DMS53 (cell line): ENCODE results near the gene NEMP2.

Experiments used
- DNase-seq: peaks from one replicate; lab custom pipeline; 2025; lab: John Stamatoyannopoulos, UW

The NEMP2 gene

DNA sequence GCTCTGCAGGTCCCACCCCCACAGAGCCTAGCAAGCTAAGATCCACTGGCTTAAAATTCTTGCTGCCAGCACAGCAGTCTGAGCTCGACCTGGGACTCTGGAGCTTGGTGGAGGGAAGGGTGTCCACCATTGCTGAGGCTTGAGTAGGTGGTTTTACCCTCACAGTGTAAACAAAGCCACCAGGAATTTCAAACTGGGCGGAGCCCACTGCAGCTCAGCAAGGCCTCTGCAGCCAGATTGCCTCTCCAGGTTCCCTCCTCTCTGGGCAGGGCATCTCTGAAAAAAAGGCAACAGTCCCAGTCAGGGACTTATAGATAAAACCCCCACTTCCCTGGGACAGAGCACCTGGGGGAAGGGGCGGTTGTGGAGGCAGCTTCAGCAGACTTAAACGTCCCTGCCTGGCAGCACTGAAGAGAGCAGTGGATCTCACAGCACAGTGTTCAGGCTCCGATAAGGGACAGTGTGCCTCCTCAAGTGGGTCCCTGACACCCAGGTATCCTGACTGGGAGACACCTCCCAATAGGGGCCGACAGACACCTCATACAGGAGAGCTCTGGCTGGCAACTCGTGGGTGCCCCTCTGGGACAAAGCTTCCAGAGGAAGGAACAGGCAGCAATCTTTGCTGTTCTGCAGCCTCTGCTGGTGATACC is 20.0 kb upstream of the NEMP2 start:
- no peak for DNase-seq

- DNase-seq = no peak
Observed at GRCh38 chr2:190553254-190553653, 18.7 kb upstream of the NEMP2 start.

DNA sequence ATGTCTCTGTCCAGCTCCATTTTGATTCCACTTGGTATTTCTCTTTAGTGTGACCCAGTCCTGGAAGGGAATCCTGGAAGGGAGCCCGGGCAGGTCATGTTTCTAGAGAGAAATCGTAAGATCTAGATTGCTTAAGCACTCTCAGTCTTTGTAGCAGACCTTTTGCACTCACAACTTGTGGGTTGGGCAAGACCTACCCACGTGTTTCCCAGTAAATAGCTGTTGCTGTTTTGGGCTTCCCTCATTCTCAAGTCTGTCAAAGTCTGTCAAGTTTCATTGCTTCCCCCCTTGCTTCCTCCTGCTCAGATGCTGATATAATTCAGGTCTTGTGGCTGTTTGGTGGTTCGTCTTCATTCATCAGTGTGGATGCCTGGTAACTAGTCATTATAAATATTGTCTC is 17.4 kb upstream of the NEMP2 start:
- DNase-seq = no peak

GRCh38 chr2:190550137-190550536 is 15.6 kb upstream of the NEMP2 start:
- no peak for DNase-seq

DNA sequence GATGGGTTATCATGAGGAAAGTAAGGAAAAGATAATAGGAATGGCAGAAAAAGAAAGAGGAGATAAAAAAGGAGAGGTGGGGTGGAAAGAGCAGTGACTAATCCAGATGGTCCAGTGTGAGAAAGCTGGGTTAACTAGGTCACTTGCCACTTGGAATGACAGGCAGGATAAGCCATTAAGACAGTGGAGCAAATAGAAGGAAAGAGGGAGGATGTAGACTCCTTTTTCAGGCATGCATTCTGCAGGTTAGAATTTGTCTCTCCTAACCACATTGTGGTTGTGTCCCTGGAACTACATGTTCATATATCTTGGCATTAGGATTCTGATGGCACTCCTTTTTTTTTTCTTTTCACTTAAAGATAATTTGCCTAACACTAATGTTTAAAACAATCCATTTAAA is 13.4 kb upstream of the NEMP2 start:
- no peak for DNase-seq

DNA sequence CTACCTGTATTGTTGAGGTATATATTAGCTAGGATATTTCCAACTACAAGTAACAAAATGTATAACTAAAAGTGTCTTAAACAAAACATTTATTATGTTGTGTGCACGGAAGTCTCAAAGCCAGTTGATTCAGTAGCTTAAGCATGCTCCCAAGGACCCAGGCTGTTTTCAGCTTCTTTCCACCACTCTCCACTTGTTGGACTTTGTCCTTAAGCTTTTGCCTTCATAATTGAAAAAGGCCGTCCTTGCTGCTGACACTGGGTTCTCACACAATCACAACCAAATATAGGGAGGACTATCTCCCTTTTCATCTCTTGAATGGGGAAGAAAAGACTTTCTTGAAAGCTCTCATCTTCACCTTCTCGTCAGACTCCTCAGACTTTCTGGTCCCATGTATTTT is 12.2 kb upstream of the NEMP2 start:
- DNase-seq = no peak

DNA sequence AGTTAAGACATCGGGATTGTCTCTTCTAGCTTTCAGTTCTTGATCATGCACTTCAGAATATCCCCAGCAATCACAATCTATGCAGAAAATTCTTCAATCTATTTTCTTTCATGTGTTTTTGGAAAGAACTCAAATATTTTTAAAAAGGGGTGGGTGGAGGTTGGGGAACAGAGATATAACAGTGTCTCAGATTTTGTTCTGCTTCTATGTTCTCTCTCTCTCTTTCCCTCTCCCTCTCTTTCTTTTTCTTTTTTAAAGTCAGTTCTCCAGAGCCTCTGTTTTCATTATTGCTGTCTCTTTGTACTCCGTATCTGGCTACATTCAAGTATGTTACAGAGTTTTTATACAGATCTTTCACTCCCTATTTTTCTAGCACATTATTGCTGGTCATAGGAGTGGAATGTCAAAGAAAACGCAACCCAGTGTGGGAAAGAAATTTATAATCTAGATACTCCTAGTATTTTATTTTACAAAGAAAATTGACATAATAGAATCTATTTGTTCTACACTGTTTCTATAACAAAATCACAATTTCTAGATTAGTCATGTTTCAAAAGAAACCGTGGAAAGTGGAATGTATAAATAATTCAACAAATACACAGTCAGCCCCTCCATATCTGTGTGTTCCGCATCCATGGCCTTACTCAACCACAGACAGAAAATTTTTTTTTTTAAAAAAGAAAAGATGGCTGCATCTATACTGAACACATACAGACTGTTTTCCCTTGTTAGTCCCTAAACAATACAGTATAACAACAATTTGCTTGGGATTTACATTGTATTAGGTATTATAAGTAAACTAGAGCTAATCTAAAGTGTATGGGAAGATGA is 11.2 kb upstream of the NEMP2 start:
- DNase-seq = no peak

- DNase-seq = no peak
Observed at GRCh38 chr2:190545093-190545492, 10.6 kb upstream of the NEMP2 start.

GRCh38 chr2:190540048-190540447 is 5.5 kb upstream of the NEMP2 start:
- peak; percentile 48 for DNase-seq

DNA sequence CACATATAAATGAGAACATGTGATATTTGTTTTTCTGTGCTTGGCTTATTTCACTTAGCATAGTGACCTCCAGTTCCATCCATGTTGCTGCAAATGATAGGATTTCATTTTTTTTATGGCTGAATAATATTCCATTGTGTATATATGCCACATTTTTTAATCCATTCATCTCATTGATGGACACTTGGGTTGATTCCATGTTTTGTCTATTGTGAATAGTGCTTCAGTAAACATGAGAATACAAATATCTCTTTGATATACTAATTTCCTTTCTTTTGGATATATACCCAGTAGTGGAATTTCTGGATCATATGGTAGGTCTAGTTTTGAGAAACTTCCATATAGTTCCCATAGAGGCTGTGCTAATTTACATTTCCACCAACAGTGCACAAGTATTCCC is 3.7 kb upstream of the NEMP2 start:
- no peak for DNase-seq

GRCh38 chr2:190537765-190538164 is 3.2 kb upstream of the NEMP2 start:
- DNase-seq = peak; percentile 76

DNA sequence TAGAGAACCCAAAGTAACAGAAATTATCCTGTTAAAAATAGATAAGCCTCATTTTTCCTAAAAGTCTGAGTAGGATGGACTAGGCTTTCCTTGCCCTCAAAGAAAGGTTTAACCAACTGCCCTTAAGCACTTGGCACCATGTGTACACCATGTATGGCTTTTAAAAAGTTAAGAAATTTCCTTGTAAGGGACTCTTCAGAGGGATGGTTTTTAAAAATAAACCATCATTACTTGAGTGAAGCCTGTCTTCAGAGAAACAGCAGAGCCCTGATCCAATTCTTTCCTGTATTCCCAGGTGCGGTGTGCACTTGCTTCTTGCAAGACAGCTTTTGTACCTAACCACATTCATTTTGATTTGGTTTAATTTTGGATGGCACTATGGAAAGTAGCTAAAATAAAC is 1.1 kb upstream of the NEMP2 start:
- no peak for DNase-seq

- DNase-seq = no peak
Observed at GRCh38 chr2:190535121-190535439, 558 bp upstream of the NEMP2 start.

- DNase-seq = peak; percentile 73
Observed at GRCh38 chr2:190533968-190534309, 583 bp downstream of the NEMP2 start.

DNA sequence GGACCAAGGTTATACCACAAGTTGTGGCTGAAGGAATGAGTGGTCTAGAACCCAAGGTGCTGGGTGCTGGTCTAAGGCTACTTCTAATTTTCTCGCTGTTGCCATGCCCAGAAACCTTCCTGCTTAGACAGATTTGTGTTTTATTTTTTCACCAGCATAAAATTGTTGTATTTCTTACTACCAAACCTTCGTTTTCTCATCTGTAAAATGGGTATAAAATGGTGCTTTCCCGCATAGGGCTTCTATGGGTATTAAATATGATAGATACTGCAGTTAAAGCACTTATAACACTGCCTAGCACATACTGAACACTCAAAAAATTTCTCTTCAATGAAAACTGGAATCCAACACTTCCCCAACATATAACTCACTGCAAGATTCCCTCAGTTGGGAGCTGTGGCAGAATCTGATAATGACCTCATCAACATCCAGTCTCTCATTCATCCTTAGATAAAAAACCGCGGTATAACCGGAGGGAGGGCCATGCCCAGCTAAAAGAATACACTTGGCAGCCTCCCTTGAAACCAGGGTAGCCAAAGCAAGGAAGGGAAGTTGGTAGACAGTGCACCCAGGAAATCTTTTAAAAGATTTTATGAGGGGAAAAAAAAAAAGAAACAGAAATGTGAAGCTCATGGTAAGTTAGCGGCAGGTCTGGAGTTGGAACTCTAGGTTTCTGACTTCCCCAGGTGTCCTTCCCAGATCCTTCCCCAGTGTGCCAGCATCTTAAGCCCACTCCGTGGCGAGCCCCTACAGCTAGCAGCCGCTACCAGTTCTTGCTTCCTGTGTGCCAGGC is 1.2 kb downstream of the NEMP2 start:
- peak; percentile 49 for DNase-seq

- DNase-seq = no peak
Observed at GRCh38 chr2:190532581-190532980, 1.9 kb downstream of the NEMP2 start.

GRCh38 chr2:190530248-190530900 is 4.1 kb downstream of the NEMP2 start:
- DNase-seq = no peak

DNA sequence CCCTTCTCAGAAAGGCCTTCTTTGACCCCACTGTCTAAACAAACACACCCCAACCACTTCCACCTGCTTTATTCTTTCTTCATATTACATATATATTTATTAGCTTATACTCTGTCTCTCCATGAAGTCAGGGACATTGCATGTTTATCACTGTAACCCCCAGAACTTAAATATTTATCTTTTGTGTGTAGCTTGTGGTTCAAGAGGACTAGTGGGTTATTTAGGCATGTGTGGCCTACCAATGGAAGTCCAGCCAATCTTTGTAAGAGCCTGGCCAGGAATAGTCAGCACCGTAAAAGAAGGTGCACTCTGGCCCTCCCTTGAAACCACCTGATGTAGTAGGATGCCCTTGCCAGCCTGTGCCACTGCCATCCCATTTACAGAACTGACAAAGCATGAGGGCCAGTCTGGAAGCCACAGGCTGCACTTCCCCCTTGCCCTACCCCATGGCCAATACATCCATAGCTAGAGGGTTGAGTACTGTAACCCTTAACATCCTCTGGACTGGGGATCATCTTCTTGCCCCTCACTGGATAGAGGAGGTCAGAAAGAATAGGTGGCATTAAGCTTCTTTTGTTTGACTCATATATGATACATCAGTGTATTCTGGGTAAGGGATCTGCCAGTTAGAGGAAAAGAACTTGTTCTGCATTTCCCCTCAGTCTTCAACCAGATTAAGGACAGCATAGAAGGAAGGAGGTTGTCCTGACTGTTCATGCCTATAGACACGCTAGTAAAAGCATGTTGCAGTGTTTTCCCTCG is 4.9 kb downstream of the NEMP2 start:
- DNase-seq = no peak

DNA sequence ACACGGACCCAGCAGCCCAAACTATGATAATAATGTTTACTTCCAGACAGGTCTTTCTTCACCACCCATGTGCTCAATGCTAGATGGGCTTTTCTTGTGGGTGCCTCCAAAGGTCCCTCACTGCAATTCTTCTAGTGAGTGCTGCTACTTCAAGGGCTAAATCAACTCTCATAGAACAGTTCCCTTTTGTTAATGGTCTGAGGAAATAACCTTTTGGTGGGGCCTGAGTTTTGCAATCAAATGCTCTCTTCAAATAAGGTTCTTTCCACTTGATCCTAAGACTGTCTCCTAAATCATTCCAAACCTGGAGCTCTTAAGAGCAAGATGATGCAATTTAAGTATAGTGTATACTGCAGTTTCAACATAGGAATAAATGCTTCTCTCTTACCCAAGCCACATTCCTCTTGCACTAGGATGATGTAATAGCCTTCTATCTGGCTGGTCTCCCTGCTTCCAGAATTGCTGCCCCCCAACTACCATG is 6.0 kb downstream of the NEMP2 start:
- DNase-seq = no peak

DNA sequence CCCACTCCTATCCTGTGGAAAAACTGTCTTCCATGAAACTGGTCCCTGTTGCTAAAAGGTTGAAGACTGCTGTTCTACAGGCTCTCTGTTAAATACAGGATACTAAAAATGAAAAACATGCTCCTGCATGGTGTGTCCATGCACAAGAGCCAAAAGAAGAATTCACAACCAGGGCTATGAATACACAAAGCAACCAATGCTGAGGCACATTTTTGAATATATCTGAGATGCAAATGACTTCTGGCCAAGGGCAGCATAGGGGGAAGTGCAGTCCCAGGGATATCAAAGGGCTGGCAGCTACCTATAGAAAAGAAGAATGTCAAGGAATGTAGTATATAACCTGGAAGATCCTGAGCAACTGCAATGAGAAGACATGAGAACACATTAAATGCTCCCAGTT is 6.6 kb downstream of the NEMP2 start:
- DNase-seq = no peak

GRCh38 chr2:190527214-190527613 is 7.3 kb downstream of the NEMP2 start:
- DNase-seq = no peak
